HUES64 (cell line): ENCODE results near the gene LYPD6B.

Source experiments
- H3K27ac ChIP-seq: 2 replicates; pipeline ENCODE4 v1.7.0; 2013; ENCODE audit warnings: low read depth, low read length, inconsistent platforms
- H3K27me3 ChIP-seq: 2 replicates; pipeline ENCODE4 v1.6.1; 2013; ENCODE audit warnings: mild to moderate bottlenecking, low read length; ENCODE audit not compliant: insufficient read depth
- H3K36me3 ChIP-seq: 2 replicates; pipeline ENCODE4 v1.6.1; 2013; ENCODE audit warnings: mild to moderate bottlenecking, low read length; ENCODE audit not compliant: insufficient read depth
- H3K4me1 ChIP-seq: 2 replicates; pipeline ENCODE4 v1.6.1; 2013; ENCODE audit warnings: mild to moderate bottlenecking, low read length, moderate library complexity; ENCODE audit not compliant: insufficient read depth
- H3K4me3 ChIP-seq: 2 replicates; pipeline ENCODE4 v1.5.1; 2013; ENCODE audit warnings: mild to moderate bottlenecking, low read length, moderate library complexity
- H3K9ac ChIP-seq: 2 replicates; pipeline ENCODE4 v1.6.1; 2013; ENCODE audit warnings: mild to moderate bottlenecking, low read depth, low read length
- H3K9me3 ChIP-seq: 2 replicates; pipeline ENCODE4 v1.6.1; 2013; ENCODE audit warnings: low read depth, low read length; ENCODE audit not compliant: insufficient read depth
- WGBS: fragments of 150-250, 120-280 bp; methylation state at CpG from one replicate; pipeline ENCODE4 v1.1.7; 2013; ENCODE audit warnings: missing lambda C conversion rate; 5-methylcytosine and 5-hydroxymethylcytosine counted together

Gene LYPD6B

GRCh38 chr2:149129433-149129832 is 90.9 kb downstream of the LYPD6B start:
- H3K4me1 ChIP-seq: peaks cover 4% of the 10 kb centered on the region; the same call in 1 of the 2 replicates
- H3K9me3 ChIP-seq: no peaks in the 10 kb centered on the region
- no peak overlapping the region for H3K9ac ChIP-seq
- H3K27me3 ChIP-seq: peaks cover 35% of the 10 kb centered on the region; the same call in 1 of the 2 replicates
- no peak overlapping the region for H3K27ac ChIP-seq
- no peak overlapping the region for H3K4me3 ChIP-seq
- WGBS: 97% methylated on average over 2 of the region's 2 CpGs
- no peaks in the 10 kb centered on the region for H3K36me3 ChIP-seq

GRCh38 chr2:149132339-149132738 is 93.8 kb downstream of the LYPD6B start:
- H3K4me1 ChIP-seq: no peaks in the 10 kb centered on the region
- WGBS: 66% methylated on average over 3 of the region's 3 CpGs
- no peaks in the 10 kb centered on the region for H3K36me3 ChIP-seq
- H3K4me3 ChIP-seq: no peak overlapping the region
- H3K9me3 ChIP-seq: no peaks in the 10 kb centered on the region
- no peak overlapping the region for H3K9ac ChIP-seq
- no peak overlapping the region for H3K27ac ChIP-seq
- H3K27me3 ChIP-seq: peaks cover 13% of the 10 kb centered on the region; the same call in 1 of the 2 replicates

- no peak overlapping the region for H3K9ac ChIP-seq
- peaks cover 7% of the 10 kb centered on the region; the same call in 1 of the 2 replicates for H3K27me3 ChIP-seq
- H3K4me1 ChIP-seq: no peaks in the 10 kb centered on the region
- no peak overlapping the region for H3K27ac ChIP-seq
- 97% methylated on average over 1 of the region's 1 CpG for WGBS
- no peaks in the 10 kb centered on the region for H3K36me3 ChIP-seq
- no peak overlapping the region for H3K4me3 ChIP-seq
- no peaks in the 10 kb centered on the region for H3K9me3 ChIP-seq
Observed at GRCh38 chr2:149132901-149133300, 94.4 kb downstream of the LYPD6B start.

- 88% methylated on average over 4 of the region's 5 CpGs for WGBS
- no peaks in the 10 kb centered on the region for H3K9me3 ChIP-seq
- no peak overlapping the region for H3K27ac ChIP-seq
- no peak overlapping the region for H3K4me3 ChIP-seq
- H3K9ac ChIP-seq: no peak overlapping the region
- peaks cover 1% of the 10 kb centered on the region; the same call in 1 of the 2 replicates for H3K27me3 ChIP-seq
- no peaks in the 10 kb centered on the region for H3K4me1 ChIP-seq
- H3K36me3 ChIP-seq: no peaks in the 10 kb centered on the region
Observed at GRCh38 chr2:149134335-149134923, 95.9 kb downstream of the LYPD6B start.

- H3K9ac ChIP-seq: no peak overlapping the region
- H3K9me3 ChIP-seq: no peaks in the 10 kb centered on the region
- WGBS: 95% methylated on average over 4 of the region's 4 CpGs
- H3K4me3 ChIP-seq: no peak overlapping the region
- no peak overlapping the region for H3K27ac ChIP-seq
- H3K36me3 ChIP-seq: no peaks in the 10 kb centered on the region
- H3K27me3 ChIP-seq: no peaks in the 10 kb centered on the region
- H3K4me1 ChIP-seq: no peaks in the 10 kb centered on the region
Observed at GRCh38 chr2:149136111-149136510, 97.6 kb downstream of the LYPD6B start.

- Histone ChIP-seq H3K27ac (no peak overlapping the region), H3K9ac (no peak overlapping the region), H3K27me3 (no peaks in the 10 kb centered on the region), H3K4me1 (no peaks in the 10 kb centered on the region), H3K9me3 (no peaks in the 10 kb centered on the region), H3K4me3 (no peak overlapping the region), H3K36me3 (no peaks in the 10 kb centered on the region)
- 82% methylated on average over 4 of the region's 5 CpGs for WGBS
Observed at GRCh38 chr2:149141046-149141445, 102.5 kb downstream of the LYPD6B start.

- H3K36me3 ChIP-seq: no peaks in the 10 kb centered on the region
- no peak overlapping the region for H3K9ac ChIP-seq
- no peak overlapping the region for H3K4me3 ChIP-seq
- no peaks in the 10 kb centered on the region for H3K9me3 ChIP-seq
- no peak overlapping the region for H3K27ac ChIP-seq
- 95% methylated on average over 1 of the region's 1 CpG for WGBS
- H3K27me3 ChIP-seq: no peaks in the 10 kb centered on the region
- H3K4me1 ChIP-seq: no peaks in the 10 kb centered on the region
Observed at GRCh38 chr2:149143734-149144133, 105.2 kb downstream of the LYPD6B start.

GRCh38 chr2:149145314-149146295 is 107.1 kb downstream of the LYPD6B start:
- Histone ChIP-seq H3K9ac (no peak overlapping the region), H3K27me3 (no peaks in the 10 kb centered on the region), H3K9me3 (no peaks in the 10 kb centered on the region), H3K36me3 (no peaks in the 10 kb centered on the region), H3K4me1 (no peaks in the 10 kb centered on the region), H3K4me3 (no peak overlapping the region), H3K27ac (no peak overlapping the region)
- WGBS: 93% methylated on average over 10 of the region's 10 CpGs

- Histone ChIP-seq H3K9me3 (no peaks in the 10 kb centered on the region), H3K4me1 (no peaks in the 10 kb centered on the region), H3K9ac (no peak overlapping the region), H3K27ac (no peak overlapping the region), H3K4me3 (no peak overlapping the region), H3K27me3 (no peaks in the 10 kb centered on the region), H3K36me3 (no peaks in the 10 kb centered on the region)
- 89% methylated on average over 6 of the region's 8 CpGs for WGBS
Observed at GRCh38 chr2:149146876-149147275, 108.4 kb downstream of the LYPD6B start.

- Histone ChIP-seq H3K4me1 (0 out of 2 replicates have a peak, but pooled peaks cover 3% of the 10 kb centered on the region), H3K36me3 (no peaks in the 10 kb centered on the region), H3K27ac (no peak overlapping the region), H3K4me3 (no peak overlapping the region), H3K9me3 (no peaks in the 10 kb centered on the region), H3K27me3 (no peaks in the 10 kb centered on the region), H3K9ac (no peak overlapping the region)
- WGBS: 80% methylated on average over 6 of the region's 6 CpGs
Observed at GRCh38 chr2:149148194-149149006, 109.9 kb downstream of the LYPD6B start.

GRCh38 chr2:149149007-149149297 is 110.5 kb downstream of the LYPD6B start:
- Histone ChIP-seq H3K4me1 (0 out of 2 replicates have a peak, but pooled peaks cover 3% of the 10 kb centered on the region), H3K9ac (no peak overlapping the region), H3K27ac (no peak overlapping the region), H3K36me3 (no peaks in the 10 kb centered on the region), H3K4me3 (no peak overlapping the region), H3K9me3 (no peaks in the 10 kb centered on the region), H3K27me3 (no peaks in the 10 kb centered on the region)
- 96% methylated on average over 4 of the region's 4 CpGs for WGBS
